ENCODE results near the gene PAX5. TPM values are rescaled to one million over a fixed set of nuclear protein-coding genes. Genes with fewer than 3 reads are reported as not detected.

The PAX5 gene
- total RNA-seq, 3 donors from 2014 or later (not counting 1 experiment from before 2014, with no cell fraction given): 1.3 to 2.1 (median 2.0) TPM

GRCh38 chr9:36956908-36957307 is 77.2 kb downstream of the PAX5 start:
- intact Hi-C loops (cut with micrococcal nuclease): no loop called here
- Mint-ChIP-seq H3K4me3 (no peak overlapping the region), H3K36me3 (no peaks in the 10 kb centered on the region), H3K9me3 (no peaks in the 10 kb centered on the region), H3K27ac (no peak overlapping the region), H3K27me3 (ENCODE audit: low read depth in 2 of 2) (peaks cover 32 to 59% of the 10 kb centered on the region in 2 donors), H3K4me1 (peaks cover 0 to 5% of the 10 kb centered on the region in 2 donors)
- WGBS (ENCODE audit: insufficient coverage): 90% methylated on average over 9 of the region's 9 CpGs
- H3K4me3 ChIP-seq (ENCODE audit: low read length): no peak overlapping the region
- DNase-seq: no peak
- no peaks in the 10 kb centered on the region for H3K4me1 ChIP-seq (ENCODE audit: control insufficient read depth, insufficient read depth, low read length)
- TF ChIP-seq CTCF (IDR thresholded peaks at IDR 0.05): no peak
- H3K27ac ChIP-seq (ENCODE audit: low read length): no peak overlapping the region
- ATAC-seq: no peak
- H3K27me3 ChIP-seq (ENCODE audit: control insufficient read depth, insufficient read depth, low read length): peaks cover 2% of the 10 kb centered on the region
- H3K36me3 ChIP-seq (ENCODE audit: control insufficient read depth, insufficient read depth, low read length): no peaks in the 10 kb centered on the region
- H3K9me3 ChIP-seq (ENCODE audit: control insufficient read depth, insufficient read depth, low read length): no peaks in the 10 kb centered on the region

GRCh38 chr9:36950389-36950788 is 83.7 kb downstream of the PAX5 start:
- no peaks in the 10 kb centered on the region for H3K9me3 Mint-ChIP-seq
- Histone ChIP-seq H3K4me1 (ENCODE audit: control insufficient read depth, insufficient read depth, low read length) (no peaks in the 10 kb centered on the region), H3K27ac (ENCODE audit: low read length) (no peak overlapping the region), H3K36me3 (ENCODE audit: control insufficient read depth, insufficient read depth, low read length) (no peaks in the 10 kb centered on the region), H3K4me3 (ENCODE audit: low read length) (no peak overlapping the region), H3K9me3 (ENCODE audit: control insufficient read depth, insufficient read depth, low read length) (no peaks in the 10 kb centered on the region), H3K27me3 (ENCODE audit: control insufficient read depth, insufficient read depth, low read length) (peaks cover 2% of the 10 kb centered on the region)
- H3K4me1 Mint-ChIP-seq: no peaks in the 10 kb centered on the region
- H3K27ac Mint-ChIP-seq: no peak overlapping the region
- WGBS (ENCODE audit: insufficient coverage): 73% methylated on average over 4 of the region's 4 CpGs
- no peaks in the 10 kb centered on the region for H3K36me3 Mint-ChIP-seq
- DNase-seq: no peak
- no peak for ATAC-seq
- TF ChIP-seq CTCF (IDR thresholded peaks at IDR 0.05): no peak
- intact Hi-C loops (cut with micrococcal nuclease): no loop called here
- H3K4me3 Mint-ChIP-seq: no peak overlapping the region
- H3K27me3 Mint-ChIP-seq (ENCODE audit: low read depth in 2 of 2): peaks cover 22 to 55% of the 10 kb centered on the region in 2 donors

DNA sequence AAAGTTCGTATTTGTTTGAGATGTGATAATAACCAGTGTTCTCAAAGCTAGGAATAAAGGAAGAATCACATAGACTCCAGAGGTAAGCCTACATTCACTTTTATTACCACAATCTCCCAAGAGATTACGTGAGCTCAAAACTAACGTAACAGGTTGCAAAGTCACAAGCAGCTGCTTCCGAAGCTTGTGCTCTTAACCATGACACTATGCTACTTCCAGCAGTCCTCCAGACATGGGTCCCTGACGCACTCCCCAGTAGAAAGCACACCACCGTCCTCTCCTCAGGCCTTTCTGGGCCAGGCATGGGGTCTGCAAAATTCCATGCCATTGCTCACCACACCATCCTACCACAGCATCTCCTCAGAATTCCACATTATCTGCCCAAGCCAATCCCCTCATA is 84.6 kb downstream of the PAX5 start:
- Histone ChIP-seq H3K27me3 (ENCODE audit: control insufficient read depth, insufficient read depth, low read length) (peaks cover 2% of the 10 kb centered on the region), H3K4me1 (ENCODE audit: control insufficient read depth, insufficient read depth, low read length) (no peaks in the 10 kb centered on the region), H3K36me3 (ENCODE audit: control insufficient read depth, insufficient read depth, low read length) (no peaks in the 10 kb centered on the region), H3K9me3 (ENCODE audit: control insufficient read depth, insufficient read depth, low read length) (no peaks in the 10 kb centered on the region), H3K27ac (ENCODE audit: low read length) (no peak overlapping the region), H3K4me3 (ENCODE audit: low read length) (no peak overlapping the region)
- no peak overlapping the region for H3K27ac Mint-ChIP-seq
- DNase-seq (no peak), ATAC-seq (no peak)
- H3K4me3 Mint-ChIP-seq: no peak overlapping the region
- intact Hi-C loops (cut with micrococcal nuclease): no loop called here
- H3K4me1 Mint-ChIP-seq: no peaks in the 10 kb centered on the region
- peaks cover 16 to 46% of the 10 kb centered on the region in 2 donors for H3K27me3 Mint-ChIP-seq (ENCODE audit: low read depth in 2 of 2)
- H3K36me3 Mint-ChIP-seq: no peaks in the 10 kb centered on the region
- no peak for TF ChIP-seq CTCF (IDR thresholded peaks at IDR 0.05)
- H3K9me3 Mint-ChIP-seq: no peaks in the 10 kb centered on the region
- 64% methylated on average over 5 of the region's 6 CpGs for WGBS (ENCODE audit: insufficient coverage)

- no peak overlapping the region for H3K27ac Mint-ChIP-seq
Measured at GRCh38 chr9:36948051-36948450, 86.0 kb downstream of the PAX5 start.

More at GRCh38 chr9:36948051-36948450, 86.0 kb downstream of the PAX5 start:
- H3K9me3 Mint-ChIP-seq: no peaks in the 10 kb centered on the region
- WGBS (ENCODE audit: insufficient coverage): 83% methylated on average over 11 of the region's 13 CpGs
- no peak for TF ChIP-seq CTCF (IDR thresholded peaks at IDR 0.05)
- H3K27me3 Mint-ChIP-seq (ENCODE audit: low read depth in 2 of 2): peaks cover 13 to 32% of the 10 kb centered on the region in 2 donors
- H3K4me1 ChIP-seq (ENCODE audit: control insufficient read depth, insufficient read depth, low read length): no peaks in the 10 kb centered on the region
- no peaks in the 10 kb centered on the region for H3K9me3 ChIP-seq (ENCODE audit: control insufficient read depth, insufficient read depth, low read length)
- no peaks in the 10 kb centered on the region for H3K36me3 ChIP-seq (ENCODE audit: control insufficient read depth, insufficient read depth, low read length)
- ATAC-seq: no peak
- H3K4me3 Mint-ChIP-seq: no peak overlapping the region
- H3K4me1 Mint-ChIP-seq: no peaks in the 10 kb centered on the region
- DNase-seq: no peak
- intact Hi-C loops (cut with micrococcal nuclease): no loop called here
- no peak overlapping the region for H3K27ac ChIP-seq (ENCODE audit: low read length)
- H3K4me3 ChIP-seq (ENCODE audit: low read length): no peak overlapping the region
- H3K36me3 Mint-ChIP-seq: no peaks in the 10 kb centered on the region
- H3K27me3 ChIP-seq (ENCODE audit: control insufficient read depth, insufficient read depth, low read length): no peaks in the 10 kb centered on the region

Data from natural killer cell (primary cell).